Tibial nerve (tissue), 4 donors: ENCODE data around the gene GPR55. TPM values are rescaled to one million over a fixed set of nuclear protein-coding genes. Genes with fewer than 3 reads are reported as not detected.

Experiments used
- DNase-seq, 2 donors: peaks; one replicate each; pipeline ENCODE4 v3.0.0-alpha.2; 2019; ENCODE audit warnings: low spot score in 2 of 2
- H3K27ac ChIP-seq, 4 donors: fragments of 200-600 bp; sonication (generic) in 3 of 4; one replicate each; pipeline ENCODE4 v1.5.1; 2017 to 2019; ENCODE audit warnings: mild to moderate bottlenecking in 1 of 4
- H3K27me3 ChIP-seq, 2 donors: fragments of 200-600 bp; sonication (generic) in 1 of 2; one replicate each; pipeline versions ENCODE4 v1.5.1 to v1.6.0; 2017 to 2019
- H3K36me3 ChIP-seq, 3 donors: fragments of 200-600 bp; sonication (generic); one replicate each; pipeline ENCODE4 v1.5.1; 2018 to 2019
- H3K4me1 ChIP-seq, 4 donors: fragments of 200-600 bp; sonication (generic) in 3 of 4; one replicate each; pipeline ENCODE4 v1.5.1; 2017 to 2019
- H3K4me3 ChIP-seq, 4 donors: fragments of 200-600 bp; sonication (generic) in 3 of 4; one replicate each; pipeline ENCODE4 v1.5.1; 2017 to 2019; ENCODE audit warnings: mild to moderate bottlenecking in 1 of 4, moderate library complexity in 1 of 4
- H3K9me3 ChIP-seq, 4 donors: fragments of 200-600 bp; sonication (generic) in 3 of 4; one replicate each; pipeline ENCODE4 v1.5.1; 2017 to 2019
- EP300 ChIP-seq, 2 donors: sonication (generic); formaldehyde crosslinking; IDR thresholded peaks; one replicate each; pipeline ENCODE4 v1.6.1; 2017; ENCODE audit warnings: antibody characterized with exemption in 2 of 2, mild to moderate bottlenecking in 1 of 2
- POLR2A ChIP-seq, 2 donors: fragments of 450-650 bp; IDR thresholded peaks; one replicate each; pipeline ENCODE4 v1.6.1; 2017; ENCODE audit warnings: antibody characterized with exemption in 2 of 2, mild to moderate bottlenecking in 2 of 2, moderate library complexity in 2 of 2
- WGBS, 2 donors: methylation state at CpG; one replicate each; pipeline ENCODE4 v1.1.5; 2018; 5-methylcytosine and 5-hydroxymethylcytosine counted together
- total RNA-seq, 4 donors: library from RNA; depleted of rRNA; stranded (reverse); fragments of >200 nt; gene quantifications; one replicate each; pipeline ENCODE4 v1.1.0, GENCODE V29; 2016
- TF ChIP-seq, protein P1 (sequence below), 5 experiments: fragments of 200-600 bp in 3 of 5; fragments of 450-650 bp in 2 of 5; sonication (generic) in 3 of 5; IDR thresholded peaks; one replicate each; pipeline ENCODE4 v1.5.1; 2016 to 2019; ENCODE audit warnings: antibody characterized with exemption in 5 of 5, mild to moderate bottlenecking in 3 of 5, moderate library complexity in 2 of 5

Gene GPR55
- total RNA-seq, 4 donors from 2014 or later: 0.21 TPM; not detected in 3

- WGBS, 2 donors: 78 to 88% methylated on average over 14 to 16 of the region's 17 CpGs
- H3K4me1 ChIP-seq: peaks cover 0 to 53% (median 20%) of the 10 kb centered on the region in 4 donors
- no peaks in the 10 kb centered on the region for H3K9me3 ChIP-seq
- H3K36me3 ChIP-seq: peaks cover 0 to 30% (median 0%) of the 10 kb centered on the region in 3 donors
- H3K27ac ChIP-seq: peak overlapping the region in 2 of 4 donors; percentile 23 to 43
- H3K27me3 ChIP-seq: no peaks in the 10 kb centered on the region
- no peak overlapping the region for H3K4me3 ChIP-seq
- no peak for DNase-seq
- TF ChIP-seq, protein P1, sequence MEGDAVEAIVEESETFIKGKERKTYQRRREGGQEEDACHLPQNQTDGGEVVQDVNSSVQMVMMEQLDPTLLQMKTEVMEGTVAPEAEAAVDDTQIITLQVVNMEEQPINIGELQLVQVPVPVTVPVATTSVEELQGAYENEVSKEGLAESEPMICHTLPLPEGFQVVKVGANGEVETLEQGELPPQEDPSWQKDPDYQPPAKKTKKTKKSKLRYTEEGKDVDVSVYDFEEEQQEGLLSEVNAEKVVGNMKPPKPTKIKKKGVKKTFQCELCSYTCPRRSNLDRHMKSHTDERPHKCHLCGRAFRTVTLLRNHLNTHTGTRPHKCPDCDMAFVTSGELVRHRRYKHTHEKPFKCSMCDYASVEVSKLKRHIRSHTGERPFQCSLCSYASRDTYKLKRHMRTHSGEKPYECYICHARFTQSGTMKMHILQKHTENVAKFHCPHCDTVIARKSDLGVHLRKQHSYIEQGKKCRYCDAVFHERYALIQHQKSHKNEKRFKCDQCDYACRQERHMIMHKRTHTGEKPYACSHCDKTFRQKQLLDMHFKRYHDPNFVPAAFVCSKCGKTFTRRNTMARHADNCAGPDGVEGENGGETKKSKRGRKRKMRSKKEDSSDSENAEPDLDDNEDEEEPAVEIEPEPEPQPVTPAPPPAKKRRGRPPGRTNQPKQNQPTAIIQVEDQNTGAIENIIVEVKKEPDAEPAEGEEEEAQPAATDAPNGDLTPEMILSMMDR (IDR thresholded peaks at IDR 0.05): no peak
- TF ChIP-seq EP300 (IDR thresholded peaks at IDR 0.05): no peak
These were observed 53.5 kb downstream of the GPR55 start for GRCh38 chr2:230871361-230872150.

GRCh38 chr2:230870544-230871360, 54.3 kb downstream of the GPR55 start:
- Histone ChIP-seq H3K4me3 (no peak overlapping the region), H3K27ac (peak overlapping the region in 3 of 4 donors; percentile 12 to 43 (median 23)), H3K4me1 (peaks cover 0 to 61% (median 28%) of the 10 kb centered on the region in 4 donors), H3K9me3 (no peaks in the 10 kb centered on the region), H3K36me3 (peaks cover 0 to 22% (median 0%) of the 10 kb centered on the region in 3 donors), H3K27me3 (peaks cover 0 to 5% of the 10 kb centered on the region in 2 donors)
- no peak for DNase-seq
- WGBS, 2 donors: 41 to 52% methylated on average over 14 to 18 of the region's 18 CpGs
- TF ChIP-seq EP300 (IDR thresholded peaks at IDR 0.05) (no peak), POLR2A (IDR thresholded peaks at IDR 0.05) (no peak)
- TF ChIP-seq, protein P1 (IDR thresholded peaks at IDR 0.05): no peak

GRCh38 chr2:230869914-230870543, 55.0 kb downstream of the GPR55 start:
- no peak overlapping the region for H3K4me3 ChIP-seq
- WGBS, 2 donors: 82 to 88% methylated on average over 10 to 11 of the region's 11 CpGs
- H3K27ac ChIP-seq: peak overlapping the region in 2 of 4 donors; percentile 12 to 23
- no peak for DNase-seq
- H3K27me3 ChIP-seq: peaks cover 0 to 12% of the 10 kb centered on the region in 2 donors
- H3K9me3 ChIP-seq: no peaks in the 10 kb centered on the region
- TF ChIP-seq, protein P1 (IDR thresholded peaks at IDR 0.05): no peak
- TF ChIP-seq EP300 (IDR thresholded peaks at IDR 0.05) (no peak), POLR2A (IDR thresholded peaks at IDR 0.05) (no peak)
- peaks cover 0 to 15% (median 0%) of the 10 kb centered on the region in 3 donors for H3K36me3 ChIP-seq
- peaks cover 0 to 68% (median 31%) of the 10 kb centered on the region in 4 donors for H3K4me1 ChIP-seq

DNA sequence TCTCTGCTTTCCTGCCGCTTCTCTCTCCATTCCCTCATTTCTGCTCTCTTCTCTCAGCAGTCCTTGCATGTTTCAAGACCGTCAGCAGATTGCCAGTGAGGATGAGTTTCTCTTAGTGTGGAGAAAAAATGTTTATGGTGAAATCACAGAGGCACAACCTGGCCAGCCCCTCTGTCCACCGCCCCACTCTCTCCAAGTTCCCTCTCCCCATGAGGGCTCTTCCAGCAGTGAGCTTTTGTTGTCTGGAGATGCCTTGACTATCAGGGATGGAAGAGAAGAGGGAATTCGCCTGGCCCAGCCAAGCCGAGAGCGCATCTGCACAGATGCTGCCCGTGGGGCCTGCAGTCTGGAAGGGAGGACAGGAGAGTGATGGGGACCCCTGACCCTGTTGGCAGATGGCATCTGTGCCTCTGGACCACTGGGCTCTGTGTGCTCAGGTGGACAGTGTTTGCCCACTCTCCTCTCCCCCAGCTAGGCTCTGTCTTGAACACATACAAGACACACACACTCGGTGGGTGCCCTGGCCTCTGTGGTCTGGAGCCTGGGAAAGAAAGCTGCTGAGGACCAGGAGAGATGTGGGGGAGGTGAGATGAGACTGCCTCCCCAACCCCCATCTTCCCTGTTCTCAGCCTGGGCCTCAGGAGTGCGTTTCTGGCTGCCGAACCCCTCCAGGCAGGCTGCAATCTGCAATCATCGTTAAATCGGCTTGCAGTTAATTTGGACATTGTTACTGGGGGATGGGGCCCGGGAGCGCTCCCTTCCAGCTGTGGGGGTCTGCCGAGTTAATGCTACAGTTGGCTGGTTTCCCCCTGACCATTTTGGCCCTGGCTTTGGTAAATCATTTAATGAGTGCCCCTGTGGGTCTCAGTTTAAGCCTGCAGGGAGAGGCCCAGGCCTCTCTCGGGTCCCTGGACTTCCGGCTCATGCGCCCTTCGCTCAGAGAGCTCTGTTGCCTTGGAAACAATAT, 55.8 kb downstream of the GPR55 start:
- Histone ChIP-seq H3K9me3 (no peaks in the 10 kb centered on the region), H3K4me3 (no peak overlapping the region), H3K4me1 (peaks cover 0 to 75% (median 33%) of the 10 kb centered on the region in 4 donors), H3K27ac (peak overlapping the region in 2 of 4 donors; percentile 17 to 88), H3K36me3 (peaks cover 0 to 7% (median 0%) of the 10 kb centered on the region in 3 donors), H3K27me3 (peaks cover 0 to 16% of the 10 kb centered on the region in 2 donors)
- WGBS, 2 donors: 67 to 77% methylated on average over 17 to 19 of the region's 19 CpGs
- no peak for DNase-seq
- TF ChIP-seq EP300 (IDR thresholded peaks at IDR 0.05) (no peak), POLR2A (IDR thresholded peaks at IDR 0.05) (no peak)
- TF ChIP-seq, protein P1 (IDR thresholded peaks at IDR 0.05): no peak
